ENCODE results near the gene EME2. TPM values are rescaled to one million over a fixed set of nuclear protein-coding genes. Genes with fewer than 3 reads are reported as not detected.

Gene EME2
- total RNA-seq, 1 experiment from 2014 or later: 36.3 TPM

DNA sequence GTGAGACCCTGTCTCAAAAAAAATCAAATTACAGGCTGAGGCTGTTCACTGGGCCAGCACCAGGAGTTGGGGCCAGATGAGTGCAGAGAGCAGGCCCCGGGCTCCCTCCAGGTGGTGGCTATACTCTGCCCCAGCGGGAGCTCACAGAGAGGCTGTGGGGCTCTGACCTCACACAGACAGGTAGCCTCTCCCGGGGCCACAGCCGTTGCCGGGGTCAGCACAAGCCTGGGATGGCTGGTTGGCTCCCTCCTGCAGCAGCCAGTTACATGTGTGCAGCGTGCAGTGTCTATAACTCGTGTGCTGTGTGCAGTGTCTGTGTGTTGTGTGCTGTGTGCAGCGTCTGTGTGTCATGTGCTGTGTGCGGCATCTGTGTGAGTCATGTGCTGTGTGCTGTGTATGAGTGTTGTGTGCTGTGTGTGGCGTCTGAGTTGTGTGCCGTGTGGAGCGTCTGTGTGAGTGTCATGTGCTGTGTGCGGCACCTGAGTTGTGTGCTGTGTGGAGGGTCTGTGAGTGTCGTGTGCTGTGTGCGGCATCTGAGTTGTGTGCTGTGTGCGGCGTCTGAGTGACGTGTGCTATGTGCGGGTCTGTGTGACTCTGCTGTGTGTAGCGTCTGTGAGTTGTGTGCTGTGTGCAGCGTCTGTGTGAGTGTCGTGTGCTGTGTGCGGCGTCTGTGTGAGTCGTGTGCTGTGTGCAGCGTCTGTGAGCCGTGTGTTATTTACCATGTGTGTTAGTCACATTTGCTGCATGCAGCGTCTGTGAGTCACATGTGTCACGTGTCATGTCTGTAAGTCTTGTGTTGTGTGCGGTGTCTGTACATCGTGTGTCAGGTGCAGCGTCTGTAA, 45.7 kb upstream of the EME2 start:
- no TSS peak for BruUV-seq (replicated peaks)
- no peaks in the 10 kb centered on the region for H3K9me2 ChIP-seq (ENCODE audit: insufficient read depth)
- no peak overlapping the region for H3K9ac ChIP-seq (ENCODE audit: low read length)
- intact Hi-C loops (cut with micrococcal nuclease): no loop called here
- no peak overlapping the region for H3K4me3 ChIP-seq (replicated peaks in 1 of 2; ENCODE audit: low read depth in 1 of 2, low read length in 2 of 2)
- peaks cover 27% of the 10 kb centered on the region for H3K79me2 ChIP-seq (ENCODE audit: insufficient read depth, low read length)
- ChIA-PET RAD21 (ENCODE audit: low non-redundant PET in 1 of 2, low total read pairs in 2 of 2, uncharacterized antibody in 2 of 2, unreplicated experiment in 2 of 2) (no interaction called here), CTCF (no interaction called here), POLR2A (no interaction called here)
- H3K27ac ChIP-seq (ENCODE audit: low read depth, low read length): no peak overlapping the region
- TF ChIP-seq SP1 (IDR thresholded peaks at IDR 0.05; ENCODE audit: low read depth) (no peak), ZFX (IDR thresholded peaks at IDR 0.05) (no peak), ELF1 (IDR thresholded peaks at IDR 0.05; ENCODE audit: borderline replicate concordance, low read depth) (no peak), EZH2 (IDR thresholded peaks at IDR 0.05) (no peak)
- no peak overlapping the region for H2AFZ ChIP-seq (ENCODE audit: low read depth, low read length, poor library complexity, severe bottlenecking)
- H3K36me3 ChIP-seq (ENCODE audit: control insufficient read depth in 1 of 2, insufficient read depth in 2 of 2, low read length in 2 of 2): peaks cover 0 to 6% of the 10 kb centered on the region in 2 experiments; a peak in 2 of 4 replicates
- DNase-seq (ENCODE audit: low read depth, low spot score): no peak
- H3K4me1 ChIP-seq (ENCODE audit: control insufficient read depth in 1 of 2, insufficient read depth in 2 of 2, low read length in 2 of 2): peaks cover 18 to 23% of the 10 kb centered on the region in 2 experiments
- H3K4me2 ChIP-seq (ENCODE audit: low read length): no peak overlapping the region
- no peaks in the 10 kb centered on the region; the same call in 1 of the 2 replicates for H4K20me1 ChIP-seq (ENCODE audit: insufficient read depth)
- ATAC-seq: no peak
- H3K27me3 ChIP-seq (ENCODE audit: insufficient read depth, low read length): no peaks in the 10 kb centered on the region
- H3K9me3 ChIP-seq (ENCODE audit: control insufficient read depth in 1 of 2, insufficient read depth in 1 of 2, low read depth in 1 of 2, low read length in 2 of 2): no peaks in the 10 kb centered on the region

DNA sequence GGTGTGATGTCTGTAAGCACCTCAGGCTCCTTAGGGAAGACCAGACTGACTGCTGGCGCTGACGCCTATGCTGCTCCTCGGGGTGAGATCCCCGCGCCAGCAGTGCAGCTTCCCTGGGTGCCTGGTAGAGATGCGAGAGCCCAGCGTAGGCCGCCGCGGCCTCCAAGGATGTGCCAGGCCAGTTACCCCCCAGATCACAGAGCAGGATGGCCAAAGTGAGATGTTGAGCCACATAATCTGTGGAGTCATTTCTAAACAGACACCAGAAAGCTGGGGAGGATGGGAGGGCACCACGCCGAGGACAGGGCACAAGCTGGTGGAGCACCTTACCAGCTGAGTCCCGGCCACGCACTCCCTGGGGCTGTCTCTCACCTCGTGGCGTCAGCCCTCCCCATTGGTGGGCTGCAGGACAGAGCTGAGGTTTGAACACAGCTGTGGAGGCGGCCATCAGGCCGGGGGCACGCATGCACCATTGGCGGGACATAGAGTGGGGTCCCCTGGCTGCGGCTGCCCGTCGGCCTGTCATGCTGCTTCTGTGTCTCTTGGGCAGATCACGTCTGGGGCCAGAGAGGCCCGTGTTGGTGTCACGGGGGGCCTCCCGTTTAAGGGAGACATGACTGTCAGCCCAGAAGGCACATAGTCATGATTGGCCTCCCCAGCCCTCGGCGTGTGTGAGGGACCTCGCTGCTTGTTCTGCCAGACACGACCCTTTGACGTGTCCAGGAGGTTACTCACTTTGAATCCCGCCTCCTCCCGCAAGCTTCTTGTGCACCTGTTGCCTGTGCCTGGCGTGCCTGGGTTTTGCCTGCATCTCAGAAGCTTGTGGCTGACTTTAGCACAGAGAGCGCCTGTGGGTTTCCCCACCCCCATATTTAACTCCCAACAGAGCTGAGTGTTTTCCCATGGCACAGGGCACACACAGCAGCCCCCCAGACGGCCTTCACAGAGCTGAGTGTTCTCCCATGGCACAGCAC, 44.7 kb upstream of the EME2 start:
- no peaks in the 10 kb centered on the region for H3K9me3 ChIP-seq (ENCODE audit: control insufficient read depth in 1 of 2, insufficient read depth in 1 of 2, low read depth in 1 of 2, low read length in 2 of 2)
- DNase-seq (ENCODE audit: low read depth, low spot score) (no peak), ATAC-seq (no peak)
- no peak overlapping the region for H3K4me3 ChIP-seq (replicated peaks in 1 of 2; ENCODE audit: low read depth in 1 of 2, low read length in 2 of 2)
- H2AFZ ChIP-seq (ENCODE audit: low read depth, low read length, poor library complexity, severe bottlenecking): no peak overlapping the region
- ChIA-PET CTCF (no interaction called here), POLR2A (no interaction called here), RAD21 (ENCODE audit: low non-redundant PET in 1 of 2, low total read pairs in 2 of 2, uncharacterized antibody in 2 of 2, unreplicated experiment in 2 of 2) (no interaction called here)
- no TSS peak for BruUV-seq (replicated peaks)
- no peak overlapping the region for H3K4me2 ChIP-seq (ENCODE audit: low read length)
- no peaks in the 10 kb centered on the region for H3K9me2 ChIP-seq (ENCODE audit: insufficient read depth)
- H3K79me2 ChIP-seq (ENCODE audit: insufficient read depth, low read length): peaks cover 26% of the 10 kb centered on the region
- peaks cover 11 to 12% of the 10 kb centered on the region in 2 experiments for H3K4me1 ChIP-seq (ENCODE audit: control insufficient read depth in 1 of 2, insufficient read depth in 2 of 2, low read length in 2 of 2)
- intact Hi-C loops (cut with micrococcal nuclease): no loop called here
- peaks cover 0 to 6% of the 10 kb centered on the region in 2 experiments; a peak in 2 of 4 replicates for H3K36me3 ChIP-seq (ENCODE audit: control insufficient read depth in 1 of 2, insufficient read depth in 2 of 2, low read length in 2 of 2)
- no peaks in the 10 kb centered on the region for H3K27me3 ChIP-seq (ENCODE audit: insufficient read depth, low read length)
- H3K27ac ChIP-seq (ENCODE audit: low read depth, low read length): no peak overlapping the region
- TF ChIP-seq CEBPB (IDR thresholded peaks at IDR 0.05; ENCODE audit: low read depth): no peak
- no peak for TF ChIP-seq ZNF274 (IDR thresholded peaks at IDR 0.05; ENCODE audit: low read depth, low read length)
- no peak for TF ChIP-seq ZFX (IDR thresholded peaks at IDR 0.05)
- TF ChIP-seq RAD21 (IDR thresholded peaks at IDR 0.05; ENCODE audit: low read depth): no peak
- TF ChIP-seq EZH2 (IDR thresholded peaks at IDR 0.05): no peak
- TF ChIP-seq, protein P1, sequence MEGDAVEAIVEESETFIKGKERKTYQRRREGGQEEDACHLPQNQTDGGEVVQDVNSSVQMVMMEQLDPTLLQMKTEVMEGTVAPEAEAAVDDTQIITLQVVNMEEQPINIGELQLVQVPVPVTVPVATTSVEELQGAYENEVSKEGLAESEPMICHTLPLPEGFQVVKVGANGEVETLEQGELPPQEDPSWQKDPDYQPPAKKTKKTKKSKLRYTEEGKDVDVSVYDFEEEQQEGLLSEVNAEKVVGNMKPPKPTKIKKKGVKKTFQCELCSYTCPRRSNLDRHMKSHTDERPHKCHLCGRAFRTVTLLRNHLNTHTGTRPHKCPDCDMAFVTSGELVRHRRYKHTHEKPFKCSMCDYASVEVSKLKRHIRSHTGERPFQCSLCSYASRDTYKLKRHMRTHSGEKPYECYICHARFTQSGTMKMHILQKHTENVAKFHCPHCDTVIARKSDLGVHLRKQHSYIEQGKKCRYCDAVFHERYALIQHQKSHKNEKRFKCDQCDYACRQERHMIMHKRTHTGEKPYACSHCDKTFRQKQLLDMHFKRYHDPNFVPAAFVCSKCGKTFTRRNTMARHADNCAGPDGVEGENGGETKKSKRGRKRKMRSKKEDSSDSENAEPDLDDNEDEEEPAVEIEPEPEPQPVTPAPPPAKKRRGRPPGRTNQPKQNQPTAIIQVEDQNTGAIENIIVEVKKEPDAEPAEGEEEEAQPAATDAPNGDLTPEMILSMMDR (IDR thresholded peaks at IDR 0.05 in 2 of 3, conservative IDR thresholded peaks at IDR 0.05 in 1 of 3; ENCODE audit: borderline replicate concordance in 1 of 3, insufficient read depth in 1 of 3, low read depth in 2 of 3, low read length in 2 of 3): no peak
- TF ChIP-seq YY1 (IDR thresholded peaks at IDR 0.05; ENCODE audit: extremely low read depth, insufficient replicate concordance, low read depth, low read length): no peak
- no peaks in the 10 kb centered on the region; the same call in 1 of the 2 replicates for H4K20me1 ChIP-seq (ENCODE audit: insufficient read depth)
- H3K9ac ChIP-seq (ENCODE audit: low read length): no peak overlapping the region
